Pancreas (tissue), 10 donors: ENCODE results near the gene INPPL1. TPM values are rescaled to one million over a fixed set of nuclear protein-coding genes. Genes with fewer than 3 reads are reported as not detected.
A peak's percentile ranks its signal among the peaks of the same experiment; 100 is the strongest.

ENCODE experiments used
- ATAC-seq, 4 donors: fragments of 200-7000 bp; cut with Tn5 transposase; one replicate each; pipeline versions ENCODE4 v1.8.0 to v1.9.1; 2020; ENCODE audit warnings: mild to moderate bottlenecking in 4 of 4, moderate library complexity in 4 of 4
- DNase-seq, 6 donors: peaks; one replicate each; pipeline ENCODE4 v3.0.0-alpha.2; 2020
- FAIRE-seq: peaks from 2 replicates; lab custom pipeline; 2012; peaks lifted over from hg19 to GRCh38; lab: Jason Lieb, UNC
- H3K27ac ChIP-seq, 4 donors: fragments of 200-600 bp; sonication (generic); 1 replicate in 3 of 4; 2 replicates in 1 of 4; pipeline versions ENCODE4 v1.5.0 to v1.8.0; 2020
- H3K27me3 ChIP-seq, 4 donors: fragments of 200-600 bp; one replicate each; pipeline ENCODE4 v1.8.0; 2021
- H3K36me3 ChIP-seq, 3 donors: fragments of 200-600 bp; sonication (generic) in 1 of 3; one replicate each; pipeline versions ENCODE4 v1.5.0 to v1.8.0; 2020 to 2021
- H3K4me1 ChIP-seq, 3 donors: fragments of 200-600 bp; one replicate each; pipeline ENCODE4 v1.8.0; 2021
- H3K4me3 ChIP-seq, 4 donors: fragments of 200-600 bp; sonication (generic) in 2 of 4; one replicate each; pipeline versions ENCODE4 v1.5.0 to v1.8.0; 2020 to 2021
- H3K9me3 ChIP-seq, 4 donors: fragments of 200-600 bp; one replicate each; pipeline ENCODE4 v1.8.0; 2021
- WGBS, 2 donors: extraction: QIAGEN DNeasy Blood & Tissue Kit; methylation state at CpG; one replicate each; pipeline ENCODE4 v1.1.7; 2013; 5-methylcytosine and 5-hydroxymethylcytosine counted together
- intact Hi-C, 3 donors: fragments of 100-400 bp; cut with DNase I; formaldehyde crosslinking; loops; one replicate each; pipeline versions ENCODE4 v1.11.1 to v1.14.2; 2022
- polyA plus RNA-seq, 2 donors: library from polyadenylated mRNA; stranded (reverse); fragments of 200-250 nt; gene quantifications; one replicate each; pipeline ENCODE4 v1.2.3, GENCODE V29; 2013
- total RNA-seq, 6 donors: library from RNA; stranded (reverse); fragmentation: NEBNext Ultra II Directional in 4 of 6; extraction: Animal tissue kit (Norgen Biotek cat#: 25700) in 4 of 6; gene quantifications; one replicate each; pipeline versions ENCODE4 v1.2.1 to v1.2.4, GENCODE V29; 2021 to 2023
- TF ChIP-seq, protein P1 (sequence below), 4 donors: fragments of 200-600 bp; sonication (generic) in 3 of 4; IDR thresholded peaks; one replicate each; pipeline versions ENCODE4 v1.5.0 to v1.8.0; 2021; ENCODE audit warnings: antibody characterized with exemption in 4 of 4
- donor health status: healthy with polysubstance abuse.
- donor health status: DM: no; HTN: no; CAD: no; lungs with moderate emphysema.
- donor health status: DM: no; HTN: no; CAD: no.
- donor health status: control.
- donor health status: control.
- donor health status: Bipolar disorder and iron deficiency.
- donor health status: DM: yes; HTN: yes; CAD: no.
- donor health status: DM: no; HTN: no; CAD: no.
- donor health status: DM: no; HTN: no; CAD: no.
- donor health status: DM: yes; HTN: yes; CAD: no.

Gene INPPL1
- total and polyA plus RNA-seq, 8 donors = 46.3 to 131 (median 62.7) TPM

DNA sequence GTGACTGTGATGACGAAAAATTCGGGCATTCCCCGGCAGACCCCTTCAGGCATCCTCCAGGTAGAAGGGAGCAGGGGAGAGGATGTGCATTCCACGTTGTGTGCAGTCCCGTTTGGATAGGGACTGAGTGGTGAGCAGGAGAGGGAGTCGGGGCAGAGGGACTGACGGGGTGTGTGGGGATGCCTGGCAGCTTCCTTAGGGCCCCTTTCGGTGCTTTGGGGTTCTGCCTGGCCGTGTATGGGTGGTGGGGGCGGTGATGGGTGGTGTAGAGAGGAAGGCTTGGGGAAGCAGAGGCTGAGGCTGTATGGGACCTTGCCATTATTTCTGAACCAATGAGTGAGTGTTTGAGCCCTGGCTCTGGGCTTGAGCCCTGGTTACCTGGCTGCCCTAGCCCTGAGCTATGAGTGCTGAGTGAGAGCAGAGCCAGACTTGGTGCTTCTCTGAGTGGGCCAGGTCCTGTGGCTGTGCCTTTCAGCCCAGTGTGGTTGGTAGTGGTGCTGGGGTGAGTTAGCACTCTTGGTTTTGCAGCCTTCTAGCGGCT is 914 bp downstream of the INPPL1 start:
- WGBS, 2 donors = 20 to 26% methylated on average over 11 of the region's 11 CpGs
- FAIRE-seq = no peak
- Histone ChIP-seq H3K4me3 (peak overlapping the region; percentile 63 to 87 (median 72)), H3K27me3 (no peaks in the 10 kb centered on the region), H3K27ac (peak overlapping the region in 2 of 4 donors; percentile 17 to 89), H3K9me3 (no peaks in the 10 kb centered on the region), H3K36me3 (peaks cover 0 to 25% (median 13%) of the 10 kb centered on the region in 3 donors), H3K4me1 (peaks cover 0 to 10% (median 0%) of the 10 kb centered on the region in 3 donors)
- TF ChIP-seq, protein P1, sequence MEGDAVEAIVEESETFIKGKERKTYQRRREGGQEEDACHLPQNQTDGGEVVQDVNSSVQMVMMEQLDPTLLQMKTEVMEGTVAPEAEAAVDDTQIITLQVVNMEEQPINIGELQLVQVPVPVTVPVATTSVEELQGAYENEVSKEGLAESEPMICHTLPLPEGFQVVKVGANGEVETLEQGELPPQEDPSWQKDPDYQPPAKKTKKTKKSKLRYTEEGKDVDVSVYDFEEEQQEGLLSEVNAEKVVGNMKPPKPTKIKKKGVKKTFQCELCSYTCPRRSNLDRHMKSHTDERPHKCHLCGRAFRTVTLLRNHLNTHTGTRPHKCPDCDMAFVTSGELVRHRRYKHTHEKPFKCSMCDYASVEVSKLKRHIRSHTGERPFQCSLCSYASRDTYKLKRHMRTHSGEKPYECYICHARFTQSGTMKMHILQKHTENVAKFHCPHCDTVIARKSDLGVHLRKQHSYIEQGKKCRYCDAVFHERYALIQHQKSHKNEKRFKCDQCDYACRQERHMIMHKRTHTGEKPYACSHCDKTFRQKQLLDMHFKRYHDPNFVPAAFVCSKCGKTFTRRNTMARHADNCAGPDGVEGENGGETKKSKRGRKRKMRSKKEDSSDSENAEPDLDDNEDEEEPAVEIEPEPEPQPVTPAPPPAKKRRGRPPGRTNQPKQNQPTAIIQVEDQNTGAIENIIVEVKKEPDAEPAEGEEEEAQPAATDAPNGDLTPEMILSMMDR (IDR thresholded peaks at IDR 0.05) = no peak
- DNase-seq = peak in 2 of 6 donors; percentile 16
- ATAC-seq = no peak
- intact Hi-C loops = no loop called here

DNA sequence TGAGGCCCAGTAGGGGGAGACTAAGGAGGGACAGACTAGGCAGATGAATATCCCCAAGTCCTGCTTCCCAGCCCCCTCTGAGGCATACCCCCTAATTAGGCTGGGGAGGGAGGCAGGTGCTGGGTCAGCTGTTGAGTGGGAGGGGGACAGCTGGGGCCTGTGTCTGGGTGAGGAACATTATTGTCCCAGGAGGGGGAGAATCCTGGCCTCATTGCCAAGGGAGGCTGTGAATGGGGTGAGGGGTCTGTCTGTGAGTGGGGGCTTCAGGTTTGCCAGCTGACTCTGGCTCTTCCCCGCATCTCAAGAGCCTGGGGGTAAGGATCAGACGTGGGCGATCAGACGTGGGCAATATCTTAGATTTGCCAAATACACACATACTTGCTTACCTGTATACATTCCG is 2.1 kb downstream of the INPPL1 start:
- WGBS, 2 donors = 79 to 82% methylated on average over 5 of the region's 5 CpGs
- TF ChIP-seq, protein P1 (IDR thresholded peaks at IDR 0.05) = no peak

DNA sequence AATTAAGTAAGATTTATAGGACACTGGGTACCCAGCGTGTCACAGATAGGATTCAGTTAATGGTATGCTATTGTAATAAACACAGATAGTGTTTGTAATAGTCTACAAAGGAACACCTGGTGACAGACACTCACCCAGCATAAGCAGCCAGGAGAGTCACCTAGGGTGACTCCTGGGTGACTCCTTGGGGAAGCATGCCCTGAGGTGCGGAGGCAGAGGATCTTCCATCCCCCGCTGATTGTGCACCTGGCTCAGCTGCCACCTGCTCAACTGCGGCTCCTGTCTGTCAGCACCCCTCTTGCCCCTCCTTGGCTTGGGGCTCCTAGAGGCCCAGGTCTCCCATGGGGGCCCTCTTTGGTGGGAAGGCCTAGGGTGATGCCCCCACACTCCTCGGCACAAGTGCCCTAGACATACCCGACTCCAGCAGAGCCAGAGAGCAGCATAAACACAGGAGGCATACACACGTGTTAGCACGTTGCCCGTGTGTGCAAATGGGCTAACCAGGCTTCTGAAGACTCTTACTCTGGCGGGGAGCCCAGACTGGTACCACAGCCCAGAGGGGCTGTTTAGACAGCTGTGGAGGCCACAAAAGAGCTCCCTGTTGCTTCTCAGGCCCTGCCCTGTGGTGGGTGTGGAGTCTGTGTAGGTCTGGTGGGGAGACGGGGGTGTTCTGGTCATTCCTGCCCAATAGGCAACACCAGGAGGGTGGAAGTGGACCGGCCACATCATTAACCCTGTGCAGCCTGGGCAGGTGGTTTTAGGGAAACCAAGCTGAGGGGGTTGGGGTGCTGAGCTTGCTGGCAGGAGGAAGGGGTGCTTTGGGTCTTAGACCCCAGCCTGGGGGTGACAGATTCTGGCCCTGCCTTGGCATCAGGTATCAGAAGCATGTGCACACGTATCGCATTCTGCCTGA is 3.0 kb downstream of the INPPL1 start:
- intact Hi-C loops = no loop called here
- H3K4me3 ChIP-seq = no peak overlapping the region
- FAIRE-seq = no peak
- peak in 4 of 6 donors; percentile 16 to 41 (median 30) for DNase-seq
- 79 to 80% methylated on average over 14 of the region's 14 CpGs for WGBS, 2 donors
- ATAC-seq = no peak
- H3K9me3 ChIP-seq = no peaks in the 10 kb centered on the region
- no peak overlapping the region for H3K27ac ChIP-seq
- TF ChIP-seq, protein P1 (IDR thresholded peaks at IDR 0.05) = no peak
- peaks cover 0 to 42% (median 20%) of the 10 kb centered on the region in 3 donors for H3K36me3 ChIP-seq
- peaks cover 0 to 8% (median 0%) of the 10 kb centered on the region in 3 donors for H3K4me1 ChIP-seq
- H3K27me3 ChIP-seq = no peaks in the 10 kb centered on the region

More for the DNA sequence above, 2.1 kb downstream of the INPPL1 start:
- ATAC-seq (no peak), FAIRE-seq (no peak), DNase-seq (peak in 1 of 6 donors; percentile 35)
- H3K9me3 ChIP-seq = no peaks in the 10 kb centered on the region
- no peaks in the 10 kb centered on the region for H3K27me3 ChIP-seq
- intact Hi-C loops = no loop called here
- H3K27ac ChIP-seq = no peak overlapping the region
- H3K36me3 ChIP-seq = peaks cover 0 to 36% (median 20%) of the 10 kb centered on the region in 3 donors
- H3K4me1 ChIP-seq = peaks cover 0 to 10% (median 0%) of the 10 kb centered on the region in 3 donors
- H3K4me3 ChIP-seq = no peak overlapping the region

DNA sequence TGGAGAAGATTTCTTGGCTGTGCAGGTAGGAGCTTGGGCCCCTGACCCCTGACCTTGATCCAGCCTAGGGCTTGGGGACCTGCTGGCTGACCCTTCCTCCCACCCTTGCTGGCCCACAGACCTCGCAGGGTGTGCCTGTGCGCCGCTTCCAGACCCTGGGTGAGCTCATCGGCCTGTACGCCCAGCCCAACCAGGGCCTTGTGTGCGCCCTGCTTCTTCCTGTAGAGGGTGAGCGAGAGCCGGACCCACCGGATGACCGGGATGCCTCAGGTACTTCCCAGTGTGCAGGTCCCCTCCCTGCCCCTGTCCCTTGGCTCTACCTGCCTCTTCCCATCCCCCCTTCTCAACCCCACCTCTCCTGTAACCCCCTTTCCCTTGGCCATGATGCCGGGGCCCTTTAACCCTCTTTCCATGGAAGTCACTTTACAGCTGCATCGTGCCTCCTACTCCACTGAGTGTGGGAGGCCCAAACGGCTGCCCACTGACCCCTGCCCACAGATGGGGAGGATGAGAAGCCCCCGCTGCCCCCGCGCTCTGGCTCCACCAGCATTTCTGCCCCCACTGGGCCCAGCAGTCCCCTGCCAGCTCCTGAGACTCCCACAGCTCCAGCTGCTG is 3.8 kb downstream of the INPPL1 start:
- DNase-seq (peak in 3 of 6 donors; percentile 13 to 73 (median 24)), ATAC-seq (no peak), FAIRE-seq (no peak)
- Histone ChIP-seq H3K4me3 (no peak overlapping the region), H3K36me3 (peaks cover 0 to 50% (median 25%) of the 10 kb centered on the region in 3 donors), H3K4me1 (peaks cover 0 to 6% (median 0%) of the 10 kb centered on the region in 3 donors), H3K27me3 (no peaks in the 10 kb centered on the region), H3K9me3 (no peaks in the 10 kb centered on the region), H3K27ac (no peak overlapping the region)
- intact Hi-C loops = no loop called here
- WGBS, 2 donors = 88% methylated on average over 13 to 16 of the region's 16 CpGs
- TF ChIP-seq, protein P1 (IDR thresholded peaks at IDR 0.05) = no peak
